IPS-NIHi7 (cell line): Measurements from ENCODE around the gene KCNIP2.

Experiments
- DNase-seq: peaks from one replicate; pipeline ENCODE4 v3.0.0; 2012; ENCODE audit warnings: mixed read lengths; ENCODE audit errors: extremely low spot score

Gene KCNIP2

DNA sequence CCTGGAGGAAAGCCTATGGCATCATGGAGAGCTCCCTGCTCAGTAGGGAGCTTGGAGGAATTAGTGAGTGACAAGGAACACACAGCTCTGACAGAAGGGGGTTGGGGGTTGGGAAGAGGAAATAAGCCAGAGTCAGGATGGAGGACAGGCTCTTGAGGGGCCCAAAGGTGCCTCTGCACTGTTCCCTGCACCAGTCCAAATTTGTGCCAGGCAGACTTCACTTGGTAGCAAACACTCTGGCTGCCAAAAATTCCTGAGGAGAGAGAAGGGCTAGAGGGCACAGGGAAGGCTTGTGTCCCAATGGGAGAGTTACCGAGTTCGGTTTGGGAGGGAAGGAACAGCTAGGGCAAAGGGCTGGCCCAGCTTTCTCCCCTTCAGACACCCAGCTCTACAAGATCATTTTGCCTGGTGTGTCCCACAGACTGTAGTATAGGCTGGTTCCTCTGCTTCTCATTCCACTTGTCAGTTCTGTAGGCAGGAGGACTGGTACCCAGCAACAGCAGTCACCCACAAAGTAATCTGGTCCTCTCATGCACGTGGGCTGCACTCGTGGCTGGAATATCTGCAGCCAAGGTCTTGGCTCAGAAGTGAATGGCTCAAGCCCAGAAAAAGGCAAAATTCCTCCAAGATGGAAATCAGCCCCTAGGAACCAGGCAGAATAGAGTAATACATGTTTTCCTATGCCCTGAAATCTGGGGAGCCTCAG is 8.0 kb upstream of the KCNIP2 start:
- DNase-seq = no peak

GRCh38 chr10:101850749-101851148 is 7.1 kb upstream of the KCNIP2 start:
- no peak for DNase-seq

DNA sequence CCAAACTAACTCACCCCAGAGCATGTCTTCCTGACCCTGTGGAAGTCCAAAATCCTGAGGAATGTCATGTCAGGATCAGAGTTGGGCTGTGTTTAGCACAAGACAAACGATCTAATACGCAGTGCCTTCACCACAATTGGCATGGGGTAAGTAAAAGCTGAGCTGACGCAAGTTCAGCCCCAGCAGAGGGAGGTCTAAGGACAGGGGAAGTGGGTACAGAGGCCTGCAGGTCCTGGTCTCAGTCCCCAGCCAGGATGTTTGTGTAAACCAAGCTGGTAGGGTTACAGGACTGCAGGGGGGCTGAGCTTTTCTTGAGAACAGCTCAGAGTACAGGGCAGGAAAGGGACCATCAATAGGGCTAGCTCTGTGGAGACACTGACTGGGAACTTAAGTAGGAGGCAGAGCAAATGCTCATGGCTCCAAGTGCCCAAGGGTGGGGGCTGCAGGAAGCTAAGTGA is 5.3 kb upstream of the KCNIP2 start:
- no peak for DNase-seq

DNA sequence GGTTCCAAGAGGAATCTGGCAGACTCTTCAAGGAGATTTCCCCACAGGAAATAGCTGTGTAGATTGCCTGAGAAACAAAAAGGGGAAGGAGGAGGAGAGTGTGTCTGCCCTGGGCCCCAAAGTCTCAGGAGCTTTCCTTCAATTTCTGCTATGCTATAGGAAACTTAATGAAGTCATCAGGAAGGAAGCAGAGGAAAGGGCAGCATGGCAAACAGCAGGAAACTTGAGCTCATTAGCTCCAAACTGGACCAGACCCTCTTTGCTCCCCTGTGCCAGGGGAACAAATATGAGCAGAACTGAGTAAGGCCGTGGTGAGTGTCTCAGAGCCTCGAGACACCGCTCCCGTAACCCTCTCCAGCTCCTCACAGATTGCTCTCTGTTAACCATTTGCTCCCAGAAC is 4.8 kb upstream of the KCNIP2 start:
- DNase-seq = no peak

GRCh38 chr10:101845893-101846292 is 2.3 kb upstream of the KCNIP2 start:
- DNase-seq = no peak

DNA sequence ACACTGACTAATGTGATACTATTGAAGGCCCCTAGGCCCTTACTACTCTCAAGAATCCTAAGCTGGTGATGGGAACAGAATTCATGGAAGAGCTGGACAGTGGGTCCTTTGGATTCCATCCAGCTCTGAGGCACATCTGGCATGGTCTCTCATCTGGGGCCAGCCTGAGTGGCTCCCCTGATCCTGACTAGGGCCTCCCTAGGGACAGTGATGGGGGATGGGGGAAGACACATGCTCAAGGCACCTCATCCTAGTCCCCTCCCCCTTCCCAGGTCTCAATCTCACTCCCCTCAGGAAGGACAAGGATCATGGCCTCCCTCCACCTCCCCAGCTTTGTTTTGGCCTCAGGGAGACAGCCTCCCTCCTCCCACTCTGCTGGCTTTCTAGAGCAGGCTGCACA is 1.8 kb downstream of the KCNIP2 start:
- DNase-seq = no peak

DNA sequence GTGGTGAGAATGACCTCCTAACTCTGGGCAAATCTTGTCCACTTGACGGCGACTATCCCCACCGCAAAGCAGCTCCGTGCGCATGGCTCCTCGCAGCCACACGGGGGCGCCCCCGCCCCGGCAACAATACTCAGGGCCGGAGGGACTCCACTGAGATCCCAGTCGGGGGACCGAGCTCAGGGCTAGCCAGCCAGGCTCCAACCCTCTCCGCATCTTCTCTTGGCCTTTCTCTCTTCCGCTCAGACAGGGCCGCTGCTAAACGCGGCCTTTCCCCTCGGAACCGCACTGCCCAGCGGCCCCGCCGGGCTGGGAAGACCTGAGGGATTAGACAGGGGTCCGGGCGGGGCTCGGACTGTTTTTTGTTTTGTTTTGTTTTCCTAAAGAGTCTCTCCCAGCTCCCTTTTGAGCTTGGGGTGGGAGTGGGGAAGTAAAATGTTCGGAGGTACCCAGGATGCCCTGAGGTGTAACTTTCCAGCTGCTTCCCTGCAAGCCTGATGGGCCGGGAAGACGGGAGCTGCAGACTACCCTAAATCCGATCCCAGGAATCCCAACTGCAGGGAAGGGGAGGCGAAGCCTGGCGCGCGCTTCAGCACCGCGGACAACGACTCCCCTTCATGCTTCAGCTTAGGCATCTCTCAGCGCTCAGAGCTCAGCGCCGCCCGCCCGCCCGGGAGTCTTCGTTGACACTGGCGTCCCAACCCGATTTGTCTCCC is 2.7 kb downstream of the KCNIP2 start:
- peak; percentile 83 for DNase-seq

DNA sequence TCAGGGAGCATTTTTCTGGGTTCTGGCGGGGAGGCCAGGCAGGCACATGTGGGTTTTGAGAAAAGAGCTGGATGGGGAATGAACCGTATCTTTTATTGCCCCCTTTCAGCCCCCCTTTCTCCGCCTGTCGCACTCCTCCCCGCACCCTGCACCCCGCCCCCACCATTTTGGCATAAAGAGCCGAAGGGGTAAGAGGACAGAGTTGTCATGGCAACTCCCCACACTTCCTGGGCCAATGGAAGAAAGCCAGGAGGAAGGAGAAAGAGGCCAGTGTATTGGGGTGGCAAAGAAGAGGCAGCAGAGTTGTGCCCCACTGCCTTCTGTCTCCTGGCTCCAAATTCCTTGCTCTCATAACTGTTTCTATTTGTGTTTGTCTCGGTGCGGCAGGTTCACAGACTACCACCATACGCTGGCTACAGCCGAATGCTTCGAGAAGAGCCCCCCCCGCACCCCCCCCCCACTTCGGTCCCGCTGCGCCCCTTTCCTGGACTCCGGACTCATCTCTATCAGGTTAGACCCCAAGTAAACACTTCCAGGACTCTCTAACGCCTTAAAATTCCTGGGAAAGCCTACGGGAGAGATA is 3.4 kb downstream of the KCNIP2 start:
- peak; percentile 46 for DNase-seq

DNA sequence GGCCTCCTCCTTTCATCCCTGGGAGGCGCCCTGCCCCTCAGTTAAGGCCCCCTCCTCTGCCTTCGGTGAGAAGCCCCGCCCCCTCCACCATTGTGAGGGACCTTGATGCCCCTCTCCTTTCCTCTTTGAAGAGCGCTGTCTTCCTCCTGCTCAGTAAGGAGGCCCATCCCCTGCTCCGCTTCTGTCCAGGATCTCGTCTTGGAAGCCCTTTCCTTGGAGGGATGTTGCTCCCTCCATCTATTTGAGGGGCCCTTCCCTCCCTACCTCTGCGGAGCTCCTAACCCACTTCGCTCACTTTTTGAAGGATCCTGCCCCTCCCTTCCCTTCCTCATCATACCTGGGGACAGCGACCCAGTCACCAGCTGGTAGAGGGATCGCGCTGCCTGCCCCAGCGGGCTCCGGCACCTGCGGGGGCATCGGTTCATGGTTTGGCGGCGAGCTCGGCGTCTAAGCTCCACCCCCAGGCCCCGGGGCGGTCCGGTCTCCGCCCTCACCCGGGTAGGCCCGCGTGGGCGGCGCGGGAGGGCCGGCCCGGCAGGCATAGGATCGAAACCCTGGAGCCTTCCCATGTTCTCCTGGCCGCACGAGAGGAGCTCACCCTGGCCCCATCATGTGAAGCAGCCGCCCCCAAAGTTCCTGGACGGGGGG is 4.1 kb downstream of the KCNIP2 start:
- peak; percentile 81 for DNase-seq

DNA sequence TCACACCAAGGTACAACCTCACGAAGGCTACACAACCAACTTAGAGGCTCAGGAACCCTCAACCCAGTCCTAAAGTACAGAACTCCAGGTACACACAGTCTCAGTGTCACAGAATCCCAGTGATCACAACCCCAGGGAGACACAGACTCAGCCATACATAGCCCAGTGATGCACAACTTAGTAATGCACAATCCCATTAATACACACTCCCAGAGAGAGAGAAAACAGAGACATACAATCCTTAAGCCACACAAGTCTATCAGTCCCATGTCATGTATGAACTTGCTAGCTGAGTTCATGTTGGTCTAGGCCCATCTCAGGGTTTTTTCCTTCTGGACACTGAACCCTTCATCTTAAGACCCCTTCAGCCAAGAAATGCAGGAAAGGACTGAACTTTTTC is 4.6 kb downstream of the KCNIP2 start:
- no peak for DNase-seq

DNA sequence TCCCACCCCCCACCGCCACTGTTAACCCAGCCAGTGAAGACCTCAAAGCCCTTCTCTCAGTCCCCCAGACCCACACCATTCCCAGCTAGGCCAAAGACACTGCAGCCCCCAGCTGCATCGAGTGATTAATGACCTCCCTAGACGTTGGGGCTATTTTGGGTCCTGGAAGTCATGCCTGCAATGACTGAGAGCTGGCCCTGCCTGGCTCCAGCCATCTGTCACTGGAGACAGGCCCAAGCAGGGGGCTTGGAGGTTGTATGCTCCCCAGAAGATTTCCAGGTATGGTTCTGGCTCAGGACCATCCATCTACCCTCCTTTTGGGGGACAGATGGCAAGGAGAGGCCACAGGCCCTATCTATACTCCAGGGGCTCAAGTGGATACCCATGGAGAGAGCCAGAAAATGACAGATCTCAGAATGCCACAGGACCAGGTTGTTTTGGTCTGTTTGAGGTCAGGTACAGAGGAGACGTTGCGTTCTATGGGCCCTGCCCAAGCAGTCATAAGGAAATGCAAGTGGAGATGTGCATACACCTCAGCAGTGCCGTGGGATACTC is 5.1 kb downstream of the KCNIP2 start:
- no peak for DNase-seq

DNA sequence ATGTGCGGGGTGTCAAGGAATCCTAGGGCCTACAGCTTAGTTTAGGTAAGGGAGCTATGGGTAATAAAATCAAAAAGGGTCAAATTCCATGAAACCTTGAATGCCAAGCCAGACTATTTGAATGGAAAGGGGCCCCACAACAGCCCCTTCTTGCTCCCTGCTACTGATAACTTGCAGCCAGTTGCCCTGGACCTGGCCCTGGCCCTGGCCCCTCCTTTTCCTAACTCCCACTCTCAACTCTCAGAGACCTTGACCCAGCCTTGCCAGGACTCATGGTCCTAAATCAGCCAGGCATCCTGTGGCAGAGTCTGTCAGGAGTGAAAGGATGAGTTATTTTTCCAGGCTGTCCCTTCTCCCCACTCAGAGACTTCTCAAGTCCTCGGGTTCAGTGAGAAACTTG is 5.9 kb downstream of the KCNIP2 start:
- no peak for DNase-seq

DNA sequence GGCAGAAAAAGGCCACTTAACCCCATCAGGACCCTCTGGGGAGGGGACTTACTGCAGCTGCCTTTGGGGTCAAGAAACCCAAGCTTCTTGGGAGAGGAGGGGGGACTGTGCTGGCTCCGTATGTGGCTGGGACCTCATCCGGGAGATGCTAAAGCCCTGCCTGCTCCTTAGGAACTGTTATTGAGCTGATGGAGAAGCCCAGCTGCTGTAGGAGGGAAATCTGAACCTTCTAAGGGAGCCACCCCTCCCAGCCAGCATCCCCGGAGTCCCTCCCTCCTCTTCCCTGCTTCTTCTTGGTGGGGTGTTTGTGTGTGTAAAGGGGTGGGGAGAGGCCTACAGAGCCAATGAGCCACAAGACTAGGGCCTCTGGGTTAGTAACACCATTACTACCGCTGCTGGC is 8.2 kb downstream of the KCNIP2 start:
- no peak for DNase-seq

DNA sequence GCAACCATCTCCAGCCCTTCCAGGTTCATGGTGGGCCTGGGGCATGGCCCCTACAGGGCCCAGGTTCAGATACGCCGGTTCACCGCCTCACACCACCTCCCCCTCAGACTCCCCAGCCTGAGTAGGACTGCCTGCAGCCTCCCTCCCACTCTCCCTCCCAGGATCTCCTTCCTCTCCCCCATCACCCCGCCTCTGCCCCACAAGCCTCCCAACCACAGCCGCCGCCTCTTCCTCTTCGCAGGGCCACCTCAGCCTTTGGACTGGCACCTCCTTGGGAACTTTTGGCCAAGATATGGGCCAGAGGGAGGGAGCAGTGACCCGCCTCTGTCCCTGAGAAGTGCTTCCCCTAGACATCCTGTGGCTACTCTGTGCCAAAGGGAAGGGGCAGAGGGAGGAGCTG is 9.3 kb downstream of the KCNIP2 start:
- DNase-seq = no peak

- DNase-seq = no peak
These were observed 10.1 kb downstream of the KCNIP2 start for GRCh38 chr10:101833466-101833865.

DNA sequence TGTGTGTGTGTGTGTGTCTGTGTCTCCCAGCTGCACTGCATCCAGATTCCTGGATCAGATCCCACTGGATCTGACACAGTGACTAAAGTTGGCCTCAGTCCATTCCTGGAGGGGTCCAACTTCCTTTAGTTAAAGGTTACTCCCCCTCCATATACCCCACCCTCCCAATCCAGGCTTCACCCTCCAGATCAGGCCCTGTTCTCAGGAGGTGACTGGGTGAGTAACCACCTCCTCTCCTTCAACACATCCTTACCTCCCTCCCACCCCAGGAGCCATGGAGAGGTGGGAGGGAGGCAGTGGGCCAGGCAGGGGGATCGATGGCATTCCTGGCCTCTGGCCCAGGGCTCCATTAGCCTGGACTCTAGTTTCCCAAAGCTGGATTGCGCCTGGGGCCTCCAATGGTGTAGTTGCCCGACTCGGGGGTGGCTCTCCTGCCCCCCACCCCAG is 11.3 kb downstream of the KCNIP2 start:
- no peak for DNase-seq

DNA sequence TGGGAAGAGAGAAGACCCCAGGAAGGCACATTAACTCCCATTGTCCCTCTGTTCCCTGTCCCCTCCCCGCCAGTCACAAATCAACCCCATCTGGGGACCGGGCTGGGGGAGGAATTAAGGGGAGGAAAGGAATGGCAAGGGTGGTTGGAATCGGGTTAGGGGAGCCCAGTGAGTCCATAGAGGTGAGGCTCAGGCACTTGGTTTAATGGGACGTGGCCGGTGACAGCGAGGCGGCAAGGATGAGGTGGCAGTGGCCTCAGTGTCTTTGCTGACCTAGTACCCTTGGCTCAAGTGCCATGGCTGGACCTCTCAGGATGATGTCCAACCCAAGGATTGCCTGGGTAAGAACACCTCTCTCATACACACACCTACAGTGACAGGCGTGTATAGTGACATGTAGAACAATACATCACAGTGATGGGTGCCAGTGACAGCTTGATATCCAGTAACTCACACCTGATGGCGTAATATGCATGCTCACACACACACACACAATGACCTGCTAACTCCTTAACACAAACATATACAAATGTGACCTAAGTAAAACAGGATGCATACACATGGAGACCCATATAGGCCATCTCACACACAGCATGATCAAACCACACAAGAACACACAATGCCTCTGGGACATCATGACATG is 12.3 kb downstream of the KCNIP2 start:
- DNase-seq = no peak

DNA sequence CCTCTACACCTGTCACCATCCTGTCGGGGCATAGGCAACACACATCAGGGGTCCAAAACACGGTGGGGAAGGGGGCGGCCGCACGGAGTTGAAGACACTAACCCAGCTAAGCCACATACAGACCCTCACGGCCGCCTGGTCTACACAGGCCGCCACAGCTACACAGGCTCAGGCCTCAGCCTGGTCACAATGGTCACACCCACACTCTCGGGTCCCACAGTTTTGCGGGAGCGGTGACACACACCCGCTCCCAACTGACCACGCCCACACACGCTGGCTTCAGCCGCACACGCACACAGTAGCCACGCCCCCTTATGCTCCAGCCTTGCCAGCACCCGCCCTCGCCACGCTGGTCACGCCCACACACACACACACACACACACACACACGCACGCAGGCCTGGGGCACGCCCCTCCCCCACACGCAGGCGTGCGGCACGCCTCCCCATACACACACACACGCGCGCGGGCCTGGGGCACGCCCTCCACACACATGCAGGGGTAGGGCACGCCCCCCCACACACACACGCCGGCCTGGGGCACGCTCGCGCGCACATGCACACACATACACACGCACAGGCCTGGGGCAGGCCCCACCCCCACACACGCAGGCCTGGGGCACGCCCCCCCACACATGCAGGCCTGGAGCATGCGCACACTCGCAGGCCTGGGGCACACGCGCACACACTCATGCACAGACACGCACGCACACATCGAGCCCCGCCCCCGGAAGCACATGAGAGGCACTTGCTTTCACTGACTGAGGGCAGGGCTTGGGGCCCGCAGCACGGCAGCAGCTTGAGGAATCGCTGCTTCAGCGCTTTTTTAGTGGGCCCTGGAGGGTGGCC is 13.1 kb downstream of the KCNIP2 start:
- peak; percentile 83 for DNase-seq

- DNase-seq = peak; percentile 96
These were observed 13.9 kb downstream of the KCNIP2 start for GRCh38 chr10:101829561-101830315.
